ENCODE results near the gene NBEAL2.
A peak's percentile ranks its signal among the peaks of the same experiment; 100 is the strongest.
"Not testable (repeated sequence)": the region's sequence is repeated elsewhere in the genome, so short reads cannot be mapped to it uniquely, and the experiment has no call there.

NBEAL2 gene

GRCh38 chr3:47036145-47036544 lies 56.7 kb downstream of the NBEAL2 start:
- Histone ChIP-seq H3K36me3 (ENCODE audit: control insufficient read depth, insufficient read depth, low read length) (peaks cover 43% of the 10 kb centered on the region), H3K4me1 (ENCODE audit: control insufficient read depth, insufficient read depth, low read length, poor library complexity, severe bottlenecking) (peaks cover 4% of the 10 kb centered on the region), H3K9me3 (ENCODE audit: control insufficient read depth, low read length) (no peaks in the 10 kb centered on the region), H3K27ac (ENCODE audit: insufficient read depth, low read length, poor library complexity, severe bottlenecking) (no peak overlapping the region), H3K27me3 (replicated peaks; ENCODE audit: control insufficient read depth, insufficient read depth, low read length, poor library complexity, severe bottlenecking) (no peaks in the 10 kb centered on the region), H3K4me3 (ENCODE audit: insufficient read depth, low read depth, low read length, poor library complexity, severe bottlenecking) (no peak overlapping the region)
- no peak for DNase-seq

- not testable (repeated sequence) for DNase-seq; H3K4me1 ChIP-seq (ENCODE audit: control insufficient read depth, insufficient read depth, low read length, poor library complexity, severe bottlenecking); H3K4me3 ChIP-seq (ENCODE audit: insufficient read depth, low read depth, low read length, poor library complexity, severe bottlenecking); H3K9me3 ChIP-seq (ENCODE audit: control insufficient read depth, low read length); H3K27me3 ChIP-seq (replicated peaks; ENCODE audit: control insufficient read depth, insufficient read depth, low read length, poor library complexity, severe bottlenecking)
- Histone ChIP-seq H3K36me3 (ENCODE audit: control insufficient read depth, insufficient read depth, low read length) (peaks cover 55% of the 10 kb centered on the region), H3K27ac (ENCODE audit: insufficient read depth, low read length, poor library complexity, severe bottlenecking) (peak overlapping the region; percentile 59)
These were observed 57.8 kb downstream of the NBEAL2 start for GRCh38 chr3:47037302-47037701.

- Histone ChIP-seq H3K36me3 (ENCODE audit: control insufficient read depth, insufficient read depth, low read length) (peaks cover 44% of the 10 kb centered on the region), H3K4me1 (ENCODE audit: control insufficient read depth, insufficient read depth, low read length, poor library complexity, severe bottlenecking) (peaks cover 4% of the 10 kb centered on the region), H3K27ac (ENCODE audit: insufficient read depth, low read length, poor library complexity, severe bottlenecking) (no peak overlapping the region), H3K27me3 (replicated peaks; ENCODE audit: control insufficient read depth, insufficient read depth, low read length, poor library complexity, severe bottlenecking) (no peaks in the 10 kb centered on the region), H3K4me3 (ENCODE audit: insufficient read depth, low read depth, low read length, poor library complexity, severe bottlenecking) (no peak overlapping the region), H3K9me3 (ENCODE audit: control insufficient read depth, low read length) (no peaks in the 10 kb centered on the region)
- no peak for DNase-seq
These were observed 61.6 kb downstream of the NBEAL2 start for GRCh38 chr3:47041114-47041513.

- H3K9me3 ChIP-seq (ENCODE audit: control insufficient read depth, low read length) = no peaks in the 10 kb centered on the region
- no peak overlapping the region for H3K27ac ChIP-seq (ENCODE audit: insufficient read depth, low read length, poor library complexity, severe bottlenecking)
- peaks cover 4% of the 10 kb centered on the region for H3K4me1 ChIP-seq (ENCODE audit: control insufficient read depth, insufficient read depth, low read length, poor library complexity, severe bottlenecking)
- no peaks in the 10 kb centered on the region for H3K27me3 ChIP-seq (replicated peaks; ENCODE audit: control insufficient read depth, insufficient read depth, low read length, poor library complexity, severe bottlenecking)
- no peak overlapping the region for H3K4me3 ChIP-seq (ENCODE audit: insufficient read depth, low read depth, low read length, poor library complexity, severe bottlenecking)
- no peak for DNase-seq
- H3K36me3 ChIP-seq (ENCODE audit: control insufficient read depth, insufficient read depth, low read length) = peaks cover 36% of the 10 kb centered on the region
These were observed 62.8 kb downstream of the NBEAL2 start for GRCh38 chr3:47042231-47042791.

GRCh38 chr3:47047069-47047468 lies 67.6 kb downstream of the NBEAL2 start:
- Histone ChIP-seq H3K9me3 (ENCODE audit: control insufficient read depth, low read length) (no peaks in the 10 kb centered on the region), H3K27ac (ENCODE audit: insufficient read depth, low read length, poor library complexity, severe bottlenecking) (no peak overlapping the region), H3K36me3 (ENCODE audit: control insufficient read depth, insufficient read depth, low read length) (peaks cover 13% of the 10 kb centered on the region), H3K4me3 (ENCODE audit: insufficient read depth, low read depth, low read length, poor library complexity, severe bottlenecking) (no peak overlapping the region), H3K27me3 (replicated peaks; ENCODE audit: control insufficient read depth, insufficient read depth, low read length, poor library complexity, severe bottlenecking) (no peaks in the 10 kb centered on the region), H3K4me1 (ENCODE audit: control insufficient read depth, insufficient read depth, low read length, poor library complexity, severe bottlenecking) (no peaks in the 10 kb centered on the region)
- no peak for DNase-seq

GRCh38 chr3:47047673-47048072 lies 68.2 kb downstream of the NBEAL2 start:
- H3K27me3 ChIP-seq (replicated peaks; ENCODE audit: control insufficient read depth, insufficient read depth, low read length, poor library complexity, severe bottlenecking) = no peaks in the 10 kb centered on the region
- H3K9me3 ChIP-seq (ENCODE audit: control insufficient read depth, low read length) = no peaks in the 10 kb centered on the region
- no peaks in the 10 kb centered on the region for H3K4me1 ChIP-seq (ENCODE audit: control insufficient read depth, insufficient read depth, low read length, poor library complexity, severe bottlenecking)
- DNase-seq = no peak
- no peak overlapping the region for H3K4me3 ChIP-seq (ENCODE audit: insufficient read depth, low read depth, low read length, poor library complexity, severe bottlenecking)
- no peak overlapping the region for H3K27ac ChIP-seq (ENCODE audit: insufficient read depth, low read length, poor library complexity, severe bottlenecking)
- H3K36me3 ChIP-seq (ENCODE audit: control insufficient read depth, insufficient read depth, low read length) = peaks cover 7% of the 10 kb centered on the region

- Histone ChIP-seq H3K4me1 (ENCODE audit: control insufficient read depth, insufficient read depth, low read length, poor library complexity, severe bottlenecking) (peaks cover 16% of the 10 kb centered on the region), H3K4me3 (ENCODE audit: insufficient read depth, low read depth, low read length, poor library complexity, severe bottlenecking) (no peak overlapping the region), H3K9me3 (ENCODE audit: control insufficient read depth, low read length) (no peaks in the 10 kb centered on the region), H3K27me3 (replicated peaks; ENCODE audit: control insufficient read depth, insufficient read depth, low read length, poor library complexity, severe bottlenecking) (no peaks in the 10 kb centered on the region), H3K36me3 (ENCODE audit: control insufficient read depth, insufficient read depth, low read length) (peaks cover 9% of the 10 kb centered on the region), H3K27ac (ENCODE audit: insufficient read depth, low read length, poor library complexity, severe bottlenecking) (no peak overlapping the region)
- DNase-seq = no peak
These were observed 74.9 kb downstream of the NBEAL2 start for GRCh38 chr3:47054412-47054811.

GRCh38 chr3:47056705-47057104 lies 77.2 kb downstream of the NBEAL2 start:
- H3K4me3 ChIP-seq (ENCODE audit: insufficient read depth, low read depth, low read length, poor library complexity, severe bottlenecking) = no peak overlapping the region
- DNase-seq = no peak
- H3K36me3 ChIP-seq (ENCODE audit: control insufficient read depth, insufficient read depth, low read length) = peaks cover 15% of the 10 kb centered on the region
- H3K27ac ChIP-seq (ENCODE audit: insufficient read depth, low read length, poor library complexity, severe bottlenecking) = peak overlapping the region; percentile 62
- H3K9me3 ChIP-seq (ENCODE audit: control insufficient read depth, low read length) = no peaks in the 10 kb centered on the region
- no peaks in the 10 kb centered on the region for H3K27me3 ChIP-seq (replicated peaks; ENCODE audit: control insufficient read depth, insufficient read depth, low read length, poor library complexity, severe bottlenecking)
- peaks cover 16% of the 10 kb centered on the region for H3K4me1 ChIP-seq (ENCODE audit: control insufficient read depth, insufficient read depth, low read length, poor library complexity, severe bottlenecking)

GRCh38 chr3:47057212-47057671 lies 77.8 kb downstream of the NBEAL2 start:
- H3K4me3 ChIP-seq (ENCODE audit: insufficient read depth, low read depth, low read length, poor library complexity, severe bottlenecking) = no peak overlapping the region
- H3K27me3 ChIP-seq (replicated peaks; ENCODE audit: control insufficient read depth, insufficient read depth, low read length, poor library complexity, severe bottlenecking) = no peaks in the 10 kb centered on the region
- peaks cover 15% of the 10 kb centered on the region for H3K36me3 ChIP-seq (ENCODE audit: control insufficient read depth, insufficient read depth, low read length)
- peak overlapping the region; percentile 62 for H3K27ac ChIP-seq (ENCODE audit: insufficient read depth, low read length, poor library complexity, severe bottlenecking)
- H3K9me3 ChIP-seq (ENCODE audit: control insufficient read depth, low read length) = no peaks in the 10 kb centered on the region
- DNase-seq = peak; percentile 32 to 61 (median 33)
- peaks cover 16% of the 10 kb centered on the region for H3K4me1 ChIP-seq (ENCODE audit: control insufficient read depth, insufficient read depth, low read length, poor library complexity, severe bottlenecking)

All from effector memory CD4-positive, alpha-beta T cell (primary cell).